ENCODE data around the gene GALNS. TPM values are rescaled to one million over a fixed set of nuclear protein-coding genes. Genes with fewer than 3 reads are reported as not detected.
A peak's percentile ranks its signal among the peaks of the same experiment; 100 is the strongest.
"Not testable (repeated sequence)": the region's sequence is repeated elsewhere in the genome, so short reads cannot be mapped to it uniquely, and the experiment has no call there.

The GALNS gene, protein sequence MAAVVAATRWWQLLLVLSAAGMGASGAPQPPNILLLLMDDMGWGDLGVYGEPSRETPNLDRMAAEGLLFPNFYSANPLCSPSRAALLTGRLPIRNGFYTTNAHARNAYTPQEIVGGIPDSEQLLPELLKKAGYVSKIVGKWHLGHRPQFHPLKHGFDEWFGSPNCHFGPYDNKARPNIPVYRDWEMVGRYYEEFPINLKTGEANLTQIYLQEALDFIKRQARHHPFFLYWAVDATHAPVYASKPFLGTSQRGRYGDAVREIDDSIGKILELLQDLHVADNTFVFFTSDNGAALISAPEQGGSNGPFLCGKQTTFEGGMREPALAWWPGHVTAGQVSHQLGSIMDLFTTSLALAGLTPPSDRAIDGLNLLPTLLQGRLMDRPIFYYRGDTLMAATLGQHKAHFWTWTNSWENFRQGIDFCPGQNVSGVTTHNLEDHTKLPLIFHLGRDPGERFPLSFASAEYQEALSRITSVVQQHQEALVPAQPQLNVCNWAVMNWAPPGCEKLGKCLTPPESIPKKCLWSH
- polyA plus RNA-seq (2013, experiment 1 of 2; ENCODE audit: insufficient read length) = 31.9 TPM
- 30.2 TPM for polyA plus RNA-seq (2013, experiment 2 of 2; ENCODE audit: insufficient read length)

DNA sequence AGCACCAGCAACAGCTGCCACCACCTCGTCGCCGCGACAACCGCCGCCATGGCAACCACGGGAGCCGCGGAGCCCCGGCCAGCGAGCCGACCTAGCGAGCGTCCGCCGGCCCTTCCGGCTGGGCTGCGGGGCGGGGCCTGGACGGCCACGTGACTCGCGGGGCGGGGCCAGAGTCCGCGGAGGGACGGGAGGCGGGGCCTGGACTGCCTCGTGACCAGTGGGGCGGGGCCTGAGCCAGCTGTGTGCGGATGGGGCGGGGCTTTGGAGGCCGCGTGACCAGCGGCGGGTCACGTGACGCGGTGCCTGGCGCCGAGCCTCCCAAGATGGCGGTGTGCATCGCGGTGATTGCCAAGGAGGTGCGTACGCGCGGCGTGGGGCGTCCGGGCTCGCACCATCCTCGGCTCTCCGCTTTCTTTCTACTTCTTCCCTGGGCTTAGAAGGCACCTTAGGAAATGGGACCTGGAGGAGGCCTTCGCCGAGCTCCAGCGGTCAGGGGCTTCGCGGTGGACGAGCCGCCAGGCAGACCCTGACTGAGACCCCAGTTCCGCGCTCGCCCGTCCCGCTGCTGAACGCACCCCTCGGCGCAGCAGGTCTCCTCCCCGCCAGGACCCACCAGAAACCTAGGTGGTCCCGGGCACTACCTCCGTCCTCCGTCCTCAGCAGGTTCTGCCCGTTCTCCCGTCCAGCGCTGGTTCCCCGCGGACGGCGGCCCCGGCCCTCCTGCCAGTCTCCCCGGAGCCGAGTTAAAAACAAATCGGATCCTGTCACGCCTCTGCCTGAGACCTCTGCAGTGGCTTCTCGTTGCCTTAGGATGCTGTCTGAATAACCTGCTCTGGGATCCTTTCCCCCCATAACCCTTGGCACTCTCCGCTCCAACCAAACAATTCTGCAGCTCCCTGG, at the start of gene GALNS, which contains the start of gene TRAPPC2L:
Gene GALNS, minus strand, starts transcription at position 120 of the 900 bp plus-strand sequence. Its CDS starts 70 bp downstream, at position 50.
Gene TRAPPC2L, plus strand, starts transcription at position 300 of the 900 bp plus-strand sequence. Its CDS starts 24 bp downstream, at position 324.
- peak; percentile 90 for DNase-seq

DNA sequence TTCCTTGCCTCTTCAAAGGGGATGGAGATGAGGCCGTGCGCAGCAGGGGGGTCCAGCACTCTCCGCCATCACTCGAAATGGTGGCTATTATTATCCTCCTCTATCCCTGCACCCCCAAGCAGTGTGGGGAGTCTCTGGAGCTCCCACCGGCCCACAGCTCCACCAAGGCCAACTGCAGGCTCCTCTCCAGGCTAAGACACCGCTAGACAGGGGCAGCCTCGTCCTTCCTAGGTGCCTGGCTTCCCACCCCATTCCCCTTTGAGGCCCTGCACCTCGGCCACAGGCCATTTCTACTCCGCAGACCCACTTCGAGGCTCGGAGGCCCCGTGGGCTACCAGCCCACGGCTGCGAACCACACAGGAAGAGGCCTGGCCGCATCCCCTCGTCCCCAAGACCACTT, 49.3 kb upstream of the GALNS start:
- no peak for DNase-seq

DNA sequence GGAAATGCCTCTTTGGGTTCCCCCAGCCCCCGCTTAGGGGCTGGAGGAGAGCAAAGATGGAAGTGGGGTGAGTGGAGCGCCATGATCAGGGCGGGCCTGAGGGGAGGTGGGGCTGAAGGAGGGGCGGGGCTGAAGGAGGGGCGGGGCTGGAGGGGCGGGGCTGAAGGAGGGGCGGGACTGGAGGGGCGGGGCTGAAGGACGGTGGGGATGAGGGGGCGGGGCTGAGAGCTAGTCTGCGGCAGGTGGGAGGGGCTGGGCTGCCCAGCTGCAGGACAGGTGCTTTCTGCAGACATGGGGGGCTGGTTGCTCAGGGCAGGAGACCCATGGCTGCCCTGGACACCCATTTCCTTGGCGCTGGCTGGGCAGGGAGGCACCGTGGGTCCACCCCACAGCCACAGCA, 48.8 kb upstream of the GALNS start:
- no peak for DNase-seq

DNA sequence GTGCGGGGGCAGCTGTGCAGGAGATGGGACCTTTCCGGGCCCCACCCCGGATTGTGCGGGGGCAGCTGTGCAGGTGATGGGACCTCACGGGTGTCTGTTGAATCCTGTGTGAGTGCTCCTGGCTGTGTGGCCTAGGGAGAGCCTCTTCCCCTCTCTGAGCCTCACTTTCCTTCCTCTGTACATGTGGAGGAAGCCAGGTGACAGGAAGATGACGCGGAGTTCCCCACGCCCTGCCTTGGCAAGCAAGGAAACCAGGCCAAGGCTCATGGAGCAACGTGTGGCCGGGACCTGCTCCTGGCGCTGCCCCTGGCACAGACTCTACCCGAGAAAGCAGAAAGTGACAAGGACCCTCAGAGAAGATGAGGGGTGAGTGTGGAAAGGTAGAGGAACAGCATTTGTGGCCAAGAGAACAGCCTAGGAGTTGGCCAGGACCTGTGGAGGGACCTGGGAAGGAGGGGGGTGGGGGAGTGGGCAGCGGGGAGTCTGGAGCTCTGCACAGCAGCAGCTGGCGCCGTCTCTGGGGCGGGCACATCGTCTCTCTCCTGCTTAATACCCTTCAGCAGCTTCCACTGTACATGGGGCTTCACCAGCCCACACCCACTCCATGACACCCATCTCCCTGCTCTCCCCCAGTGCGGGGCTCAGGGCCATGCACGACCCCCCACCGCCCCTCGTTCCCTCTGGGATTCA, 48.1 kb upstream of the GALNS start:
- no peak for DNase-seq

DNA sequence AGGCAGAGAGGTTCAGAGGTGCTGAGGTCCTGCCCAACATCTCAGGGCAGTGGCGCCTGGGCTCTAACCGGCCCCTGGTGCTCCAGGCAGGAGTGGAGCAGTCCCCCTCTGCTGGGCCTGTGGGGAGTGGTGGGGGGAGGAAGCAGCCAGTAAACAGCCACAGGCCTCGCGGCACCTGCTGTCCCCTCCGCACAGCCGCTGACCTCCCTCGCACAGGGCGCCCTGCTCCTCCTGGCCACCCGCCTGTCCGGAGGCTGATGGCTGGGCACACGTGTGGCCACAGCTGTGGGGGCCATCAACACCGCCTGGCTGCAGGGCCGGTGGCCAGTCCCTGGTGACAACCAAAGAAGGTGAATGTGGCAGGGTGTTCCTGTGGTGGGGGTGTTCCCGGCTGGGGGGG, 46.5 kb upstream of the GALNS start:
- no peak for DNase-seq

DNA sequence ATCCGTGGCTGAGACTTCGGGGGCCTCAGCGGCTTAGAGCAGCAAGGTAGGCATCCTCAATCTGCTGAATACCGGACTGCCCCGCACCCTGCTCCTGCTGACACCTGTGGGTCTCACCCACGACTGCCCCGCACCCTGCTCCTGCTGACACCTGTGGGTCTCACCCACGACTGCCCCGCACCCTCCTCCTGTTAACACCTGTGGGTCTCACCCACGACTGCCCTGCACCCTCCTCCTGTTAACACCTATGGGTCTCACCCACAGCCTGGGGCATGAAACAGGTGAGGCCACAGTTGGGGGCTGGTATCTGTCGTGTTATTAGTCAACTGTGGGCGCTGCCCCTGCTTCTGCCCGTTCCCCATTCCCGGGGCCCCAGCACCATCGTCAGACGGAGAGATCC, 46.0 kb upstream of the GALNS start:
- DNase-seq = no peak

DNA sequence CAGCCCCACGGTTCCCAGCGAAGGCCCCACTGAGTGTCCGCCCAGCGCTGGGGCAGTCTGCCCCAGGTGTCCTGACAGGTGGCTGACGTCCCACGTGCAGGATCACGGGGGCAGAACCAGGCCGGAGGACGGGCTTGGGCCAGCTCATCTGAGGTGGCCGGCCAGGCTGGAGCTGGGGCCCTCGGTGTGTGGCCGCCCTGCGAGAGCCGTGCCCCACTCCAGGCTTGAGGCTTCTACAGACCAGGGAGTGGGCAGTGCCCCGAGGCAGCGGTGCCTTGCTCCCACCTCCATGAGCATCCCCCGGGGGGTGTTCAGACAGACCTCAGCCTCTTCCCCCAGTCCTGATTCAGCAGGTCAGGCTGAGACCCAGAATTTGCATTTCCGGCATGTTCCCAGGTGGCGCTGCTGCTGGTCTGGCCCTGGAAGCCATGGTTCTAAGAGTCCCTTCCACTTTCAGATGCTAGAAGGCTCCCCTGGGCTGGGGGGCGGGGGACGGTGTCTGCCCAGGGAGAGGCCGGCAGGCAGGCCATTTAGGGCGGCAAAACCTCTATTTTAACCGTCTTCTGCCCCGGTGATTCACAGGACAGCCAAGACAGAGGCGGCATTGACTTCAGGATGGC, 45.1 kb upstream of the GALNS start:
- no peak for DNase-seq

DNA sequence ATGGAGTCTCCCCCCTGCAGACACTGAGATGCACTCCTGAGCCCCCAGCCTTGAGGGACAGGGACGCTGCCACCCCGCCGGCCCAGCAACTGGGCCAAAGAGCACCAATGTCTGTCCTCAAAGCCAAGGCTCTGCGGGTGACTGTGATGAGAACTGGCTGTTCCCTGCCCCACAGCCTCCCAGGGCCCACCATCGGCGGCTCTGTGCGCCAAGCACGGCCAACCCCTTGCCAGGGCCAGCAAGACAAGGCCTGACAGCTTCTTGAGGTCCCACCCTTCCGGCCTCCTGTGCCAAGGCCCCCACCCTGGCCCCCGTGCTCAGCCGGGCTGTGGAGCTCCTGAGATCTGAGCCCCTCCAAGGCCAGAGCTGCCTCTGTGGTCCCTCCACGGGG, 43.9 kb upstream of the GALNS start:
- no peak for DNase-seq

DNA sequence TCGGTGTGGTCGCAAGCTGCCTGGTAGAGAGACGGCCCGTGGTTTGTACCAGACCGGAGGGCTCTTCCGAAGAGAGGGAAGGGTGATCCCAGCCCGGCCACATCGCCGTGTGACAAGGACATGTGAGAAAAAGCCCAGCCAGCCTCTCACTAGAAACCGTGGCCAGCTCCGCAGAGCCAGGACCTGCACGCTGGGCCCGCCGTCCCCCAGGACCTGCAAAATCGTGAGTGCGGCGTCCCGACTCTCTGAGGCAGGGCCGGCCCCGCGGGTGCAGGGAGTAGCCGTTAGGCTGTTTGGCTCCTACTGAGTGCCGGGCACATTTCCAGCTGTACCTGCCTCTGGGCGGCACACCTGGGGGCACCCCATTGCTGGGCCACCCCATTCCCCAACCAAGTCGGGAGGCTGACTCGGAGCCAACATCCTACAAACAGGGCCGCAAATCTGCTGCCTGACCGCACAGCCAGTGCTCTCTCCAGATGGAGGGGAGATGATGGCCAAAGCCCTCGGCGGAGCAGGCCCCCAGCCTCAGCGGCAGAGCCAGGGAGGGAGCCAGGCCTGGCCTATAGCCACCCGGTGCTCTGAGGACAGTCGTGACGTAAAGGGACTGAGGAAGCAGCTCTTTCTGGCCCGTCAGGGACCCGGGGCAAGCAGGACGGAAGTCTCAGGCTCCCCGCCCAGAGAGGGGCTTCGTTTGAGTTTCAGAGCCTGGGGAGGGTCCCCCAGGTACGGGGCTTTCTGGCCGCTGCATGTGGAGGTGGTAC, 43.3 kb upstream of the GALNS start:
- no peak for DNase-seq

DNA sequence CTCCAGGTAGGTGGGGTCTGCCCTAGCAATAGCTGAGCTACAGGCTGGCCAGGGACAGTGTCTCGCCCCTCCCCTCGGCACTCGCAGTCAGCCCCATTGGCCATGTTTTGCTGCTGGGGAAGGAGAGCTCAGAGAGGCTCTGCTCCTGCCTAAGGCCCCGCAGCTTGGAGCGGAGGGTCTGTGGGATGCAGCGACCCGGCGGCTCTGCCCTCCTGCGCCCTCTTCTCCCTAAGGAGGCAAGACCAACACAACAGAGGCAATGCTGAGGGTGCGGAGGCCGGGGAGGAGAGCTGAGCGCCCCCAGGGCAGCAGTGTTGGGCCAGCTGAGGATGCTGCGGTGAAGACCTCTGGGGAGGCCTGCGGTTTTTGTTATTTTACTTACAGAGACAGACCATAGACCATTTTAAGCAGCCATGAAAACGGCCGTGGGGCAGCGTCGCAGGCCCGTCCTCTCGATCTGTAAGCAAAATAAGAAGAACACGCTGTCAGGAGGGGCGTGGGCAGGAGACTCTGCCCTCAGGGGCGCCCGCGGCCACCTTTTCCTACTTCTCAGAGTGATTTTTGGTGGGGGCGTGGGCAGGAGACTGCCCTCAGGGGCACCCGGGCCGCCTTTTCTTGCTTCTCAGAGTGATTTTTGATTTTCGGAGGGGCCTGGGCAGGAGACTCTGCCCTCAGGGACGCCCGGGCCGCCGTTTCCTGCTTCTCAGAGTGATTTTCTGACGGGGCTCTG, 41.1 kb upstream of the GALNS start:
- no peak for DNase-seq

DNA sequence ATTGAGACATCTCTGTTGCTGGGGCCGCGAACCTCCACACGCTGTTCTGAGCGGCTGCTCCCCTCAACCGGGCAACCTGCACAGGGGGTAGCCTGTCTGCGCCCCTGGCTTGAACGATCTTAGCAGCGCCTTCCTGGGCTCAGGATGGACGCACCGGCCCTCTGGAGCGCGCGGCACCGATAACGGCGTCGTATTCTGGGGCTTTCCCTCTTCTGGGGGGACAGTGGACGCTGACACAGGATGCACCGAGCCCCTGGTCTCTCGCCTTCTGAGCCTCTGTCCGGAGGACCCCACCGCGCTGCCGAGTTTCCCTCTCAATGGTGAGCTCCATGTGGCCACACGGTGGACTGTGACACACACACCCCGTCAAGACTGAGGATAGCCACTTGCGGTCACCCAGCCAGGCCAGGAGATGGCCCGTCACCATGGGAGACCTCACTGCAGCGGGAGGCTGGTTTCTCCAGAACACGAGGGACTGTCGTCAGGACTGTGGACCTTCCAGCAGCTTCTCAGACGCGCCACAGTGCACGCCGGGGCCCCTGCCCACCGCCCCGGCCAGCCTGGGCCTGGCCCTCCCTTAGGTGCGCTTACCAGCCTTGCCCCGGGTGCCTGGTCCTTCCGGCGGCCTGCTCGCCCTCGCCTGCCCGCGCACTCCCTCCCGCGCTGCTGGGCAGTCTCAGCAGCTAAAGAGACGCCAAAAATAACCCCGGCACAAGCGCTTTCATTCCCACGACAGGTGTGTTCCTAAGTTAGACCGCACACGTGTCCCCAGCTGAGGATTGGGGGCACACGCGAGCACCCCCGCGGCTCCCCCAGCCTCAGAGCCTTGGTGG, 39.7 kb upstream of the GALNS start:
- no peak for DNase-seq

DNA sequence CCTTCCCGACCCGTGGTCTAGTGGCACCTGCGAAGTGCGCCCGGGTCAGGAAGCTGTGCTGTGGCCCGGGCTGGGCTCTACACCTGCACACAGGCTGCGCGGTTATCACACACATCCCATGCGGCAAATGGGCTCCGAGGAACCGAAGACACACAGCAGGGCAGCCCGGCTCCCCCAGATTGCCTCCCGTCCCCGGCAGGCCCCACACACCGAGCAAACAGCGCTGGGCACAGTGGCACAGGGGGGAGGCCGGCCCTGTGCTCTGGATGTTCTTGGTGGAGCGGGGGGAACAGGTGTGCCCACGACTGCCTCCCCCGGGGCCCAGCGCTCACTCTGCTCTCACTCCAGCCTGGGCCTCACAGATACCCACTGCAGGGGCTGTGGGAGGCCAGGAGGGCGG, 38.6 kb upstream of the GALNS start:
- DNase-seq = no peak

DNA sequence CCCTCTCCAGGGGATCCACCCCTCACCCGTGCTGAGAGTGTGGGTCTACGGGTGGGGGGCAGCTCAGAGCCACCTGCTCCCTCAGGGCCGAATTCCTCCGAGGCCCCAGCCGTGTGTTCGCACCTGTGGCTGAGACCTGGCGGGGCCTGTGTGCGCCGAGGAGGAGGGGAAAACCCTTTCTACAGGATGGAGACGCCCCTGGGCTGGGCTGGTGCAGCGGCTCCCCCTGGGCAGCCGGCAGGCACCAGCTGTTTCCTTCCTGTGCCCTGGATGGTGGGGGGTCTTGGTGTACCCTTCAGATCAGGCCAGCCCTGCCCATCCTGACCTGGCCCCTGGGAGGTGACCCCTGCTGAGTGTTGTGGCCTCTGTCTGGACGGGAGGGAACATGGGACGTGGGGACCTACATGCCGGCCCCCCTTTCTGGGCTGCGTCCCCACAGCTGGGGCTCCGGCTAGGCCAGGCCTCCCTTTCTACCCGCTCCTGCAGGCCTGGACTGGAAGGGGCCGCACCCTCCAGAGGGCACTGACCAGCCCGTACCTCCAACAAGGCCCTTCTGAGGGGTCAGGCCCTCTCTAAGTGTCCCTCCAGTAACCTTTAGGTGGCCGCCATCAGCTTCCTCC, 38.0 kb upstream of the GALNS start:
- DNase-seq = no peak

DNA sequence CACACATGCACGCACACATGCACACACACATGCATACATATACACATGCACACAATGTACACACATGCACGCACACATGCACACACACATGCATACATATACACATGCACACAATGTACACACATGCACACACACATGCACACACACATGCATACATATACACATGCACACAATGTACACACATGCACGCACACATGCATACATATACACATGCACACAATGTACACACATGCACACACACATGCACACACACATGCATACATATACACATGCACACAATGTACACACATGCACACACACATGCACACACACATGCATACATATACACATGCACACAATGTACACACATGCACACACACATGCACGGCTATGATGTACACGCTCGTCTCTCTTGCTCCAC, 37.5 kb upstream of the GALNS start:
- DNase-seq = not testable (repeated sequence)

DNA sequence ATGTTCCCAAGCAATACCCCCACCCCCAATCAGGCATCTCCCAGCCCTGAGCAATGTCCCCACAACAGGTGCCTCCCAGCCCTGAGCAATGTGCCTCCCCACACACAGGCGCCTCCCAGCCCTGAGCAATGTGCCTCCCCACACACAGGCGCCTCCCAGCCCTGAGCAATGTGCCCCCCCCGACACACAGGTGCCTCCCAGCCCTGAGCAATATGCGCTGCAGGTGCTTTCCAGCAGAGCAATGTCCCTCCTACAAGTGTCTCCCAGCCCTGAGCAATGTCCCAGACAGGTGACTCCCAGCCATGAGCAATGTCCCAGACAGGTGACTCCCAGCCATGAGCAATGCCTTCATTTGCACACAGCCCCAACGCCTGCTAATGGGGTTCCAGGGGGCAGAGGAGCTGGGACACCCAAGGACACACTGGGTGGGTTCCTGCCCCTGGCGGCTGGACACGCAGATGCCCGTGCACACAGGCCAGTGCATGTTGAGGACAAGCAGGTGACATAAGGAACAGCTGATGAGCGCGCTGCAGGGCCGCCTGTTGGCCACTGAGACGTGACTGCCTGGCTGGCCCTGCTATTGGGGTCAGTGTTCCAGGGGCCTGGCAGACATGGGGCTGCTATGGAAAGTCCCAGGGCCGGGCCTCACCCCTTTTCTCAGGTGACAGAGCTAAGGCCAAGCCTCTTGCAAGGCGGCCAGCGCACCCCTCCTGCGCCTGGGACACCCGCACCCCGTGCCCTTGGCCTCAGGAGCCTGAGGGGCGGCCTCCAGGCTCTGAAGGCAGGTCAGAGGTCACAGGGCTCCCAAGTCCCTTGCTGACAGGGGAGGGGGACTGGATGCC, 36.6 kb upstream of the GALNS start:
- DNase-seq = no peak

DNA sequence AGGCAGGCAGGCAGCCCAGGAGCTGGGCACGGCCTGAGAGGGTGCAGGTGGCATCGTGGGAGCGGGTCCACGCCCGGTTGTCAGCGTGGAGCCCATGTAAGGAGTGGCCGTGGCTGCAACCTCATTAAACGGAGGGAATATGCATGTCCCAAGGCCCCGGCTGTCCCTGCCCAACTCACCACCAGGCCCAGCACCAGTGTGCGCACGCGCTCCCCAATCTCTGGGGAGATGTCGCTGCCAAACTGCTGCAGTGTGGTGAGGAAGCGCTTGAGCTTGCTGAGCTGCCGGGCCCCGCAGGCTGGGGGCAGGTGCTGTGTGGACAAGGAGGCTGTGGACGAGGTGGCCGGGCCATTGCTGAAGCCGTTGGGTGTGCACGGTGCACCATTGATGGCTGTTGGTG, 35.3 kb upstream of the GALNS start:
- DNase-seq = no peak

DNA sequence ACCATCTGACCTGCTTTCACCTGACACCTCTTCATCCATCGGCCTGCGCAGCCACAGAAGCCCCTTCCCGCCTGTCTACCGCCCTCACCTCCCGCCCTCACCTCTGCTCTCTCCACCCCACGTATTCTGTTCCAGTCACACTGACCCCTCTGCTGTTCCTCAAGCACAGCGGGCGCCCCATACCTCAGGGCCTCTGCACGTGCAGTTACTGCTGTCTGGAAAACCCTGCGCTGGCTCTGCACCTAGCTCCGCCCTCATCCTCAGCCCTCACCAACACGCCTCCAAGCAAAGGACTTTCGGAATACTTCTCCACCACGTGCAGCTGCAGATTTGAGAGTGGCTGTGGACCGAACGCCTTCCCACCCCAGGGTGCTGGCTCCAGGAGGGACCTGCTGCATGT, 34.3 kb upstream of the GALNS start:
- no peak for DNase-seq

DNA sequence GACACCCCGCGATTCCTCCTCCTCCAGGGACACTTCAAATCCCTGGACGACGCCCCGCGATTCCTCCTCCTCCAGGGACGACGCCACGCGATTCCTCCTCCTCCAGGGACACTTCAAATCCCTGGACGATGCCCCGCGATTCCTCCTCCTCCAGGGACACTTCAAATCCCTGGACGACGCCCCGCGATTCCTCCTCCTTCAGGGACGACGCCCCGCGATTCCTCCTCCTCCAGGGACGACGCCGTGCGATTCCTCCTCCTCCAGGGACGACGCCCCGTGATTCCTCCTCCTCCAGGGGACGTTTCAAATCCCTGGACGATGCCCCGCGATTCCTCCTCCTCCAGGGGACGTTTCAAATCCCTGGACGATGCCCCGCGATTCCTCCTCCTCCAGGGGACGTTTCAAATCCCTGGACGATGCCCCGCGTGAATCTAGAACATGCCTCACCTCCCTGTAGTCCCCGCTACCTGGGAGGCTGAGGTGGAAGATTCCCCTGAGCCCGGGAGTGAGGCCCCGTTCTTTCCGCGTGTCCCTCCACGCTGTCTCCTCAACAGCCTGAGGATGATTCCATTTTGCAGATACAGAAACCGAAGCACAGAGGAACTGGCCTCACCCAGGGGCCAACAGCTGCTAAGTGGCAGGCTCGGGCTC, 33.1 kb upstream of the GALNS start:
- DNase-seq = not testable (repeated sequence)
